ENCODE data around the gene KIAA0753. TPM values are rescaled to one million over a fixed set of nuclear protein-coding genes. Genes with fewer than 3 reads are reported as not detected.

KIAA0753 gene
- total RNA-seq, 1 experiment from 2014 or later: 18.3 TPM

- RAD21 ChIA-PET (ENCODE audit: low non-redundant PET in 1 of 2, low total read pairs in 2 of 2, uncharacterized antibody in 2 of 2, unreplicated experiment in 2 of 2): no interaction called here
- Histone ChIP-seq H3K79me2 (ENCODE audit: insufficient read depth, low read length) (no peaks in the 10 kb centered on the region), H4K20me1 (ENCODE audit: insufficient read depth) (no peaks in the 10 kb centered on the region), H3K9ac (ENCODE audit: low read length) (no peak overlapping the region), H3K27ac (ENCODE audit: low read depth, low read length) (no peak overlapping the region), H3K36me3 (ENCODE audit: control insufficient read depth in 1 of 2, insufficient read depth in 2 of 2, low read length in 2 of 2) (no peaks in the 10 kb centered on the region), H3K9me3 (ENCODE audit: control insufficient read depth in 1 of 2, insufficient read depth in 1 of 2, low read depth in 1 of 2, low read length in 2 of 2) (no peaks in the 10 kb centered on the region), H3K4me1 (ENCODE audit: control insufficient read depth in 1 of 2, insufficient read depth in 2 of 2, low read length in 2 of 2) (peaks cover 19 to 47% of the 10 kb centered on the region in 2 experiments), H2AFZ (ENCODE audit: low read depth, low read length, poor library complexity, severe bottlenecking) (no peak overlapping the region), H3K27me3 (ENCODE audit: insufficient read depth, low read length) (no peaks in the 10 kb centered on the region), H3K4me3 (replicated peaks in 1 of 2; ENCODE audit: low read depth in 1 of 2, low read length in 2 of 2) (no peak overlapping the region), H3K9me2 (ENCODE audit: insufficient read depth) (no peaks in the 10 kb centered on the region), H3K4me2 (ENCODE audit: low read length) (no peak overlapping the region)
- no peak for DNase-seq (ENCODE audit: low read depth, low spot score)
- TF ChIP-seq POLR2AphosphoS5 (IDR thresholded peaks at IDR 0.05; ENCODE audit: low read depth, low read length): no peak
- no peak for TF ChIP-seq CEBPB (IDR thresholded peaks at IDR 0.05; ENCODE audit: low read depth)
- TF ChIP-seq ATF3 (IDR thresholded peaks at IDR 0.05): no peak
- no peak for TF ChIP-seq SP1 (IDR thresholded peaks at IDR 0.05; ENCODE audit: low read depth)
- no peak for TF ChIP-seq MAX (IDR thresholded peaks at IDR 0.05)
- CTCF ChIA-PET: interaction anchor here (1.4 to 3.8 kb wide), 2 partner anchors 336 to 345 kb away, joined by 3 to 34 read pairs; partner anchors contain the start of gene RNASEK
- no peak for ATAC-seq
- BruUV-seq (replicated peaks): no TSS peak
- intact Hi-C loops (cut with micrococcal nuclease): no loop called here
- POLR2A ChIA-PET: no interaction called here
Measured at GRCh38 chr17:6668219-6668618, 27.7 kb upstream of the KIAA0753 start.

- ChIA-PET RAD21 (ENCODE audit: low non-redundant PET in 1 of 2, low total read pairs in 2 of 2, uncharacterized antibody in 2 of 2, unreplicated experiment in 2 of 2) (interaction anchor here (0.6 to 0.7 kb wide), 2 partner anchors 314 to 367 kb away, joined by 3 to 7 read pairs; no protein-coding TSS in a partner anchor), POLR2A (no interaction called here), CTCF (interaction anchor here (1.4 to 3.8 kb wide), 4 partner anchors 176 to 346 kb away, joined by 3 to 34 read pairs (median 12); partner anchors contain the start of gene RNASEK)
- H2AFZ ChIP-seq (ENCODE audit: low read depth, low read length, poor library complexity, severe bottlenecking): no peak overlapping the region
- no peak overlapping the region for H3K4me2 ChIP-seq (ENCODE audit: low read length)
- no peaks in the 10 kb centered on the region for H3K36me3 ChIP-seq (ENCODE audit: control insufficient read depth in 1 of 2, insufficient read depth in 2 of 2, low read length in 2 of 2)
- intact Hi-C loops (cut with micrococcal nuclease): loop anchor here (2.0 kb wide), 1 partner anchor 243 kb away; no protein-coding TSS in a partner anchor
- no peak overlapping the region for H3K4me3 ChIP-seq (replicated peaks in 1 of 2; ENCODE audit: low read depth in 1 of 2, low read length in 2 of 2)
- H3K27ac ChIP-seq (ENCODE audit: low read depth, low read length): no peak overlapping the region
- TF ChIP-seq MAX (IDR thresholded peaks at IDR 0.05) (no peak), ATF3 (IDR thresholded peaks at IDR 0.05) (no peak), TCF7L2 (IDR thresholded peaks at IDR 0.05; ENCODE audit: borderline replicate concordance, extremely low read depth, insufficient read depth, insufficient read length) (no peak), CTCF (IDR thresholded peaks at IDR 0.05 in 2 of 3, conservative IDR thresholded peaks at IDR 0.05 in 1 of 3; ENCODE audit: borderline replicate concordance in 1 of 3, insufficient read depth in 1 of 3, low read depth in 2 of 3, low read length in 2 of 3) (no peak), ZFX (IDR thresholded peaks at IDR 0.05) (no peak), EGR1 (IDR thresholded peaks at IDR 0.05; ENCODE audit: low read depth) (no peak), SRF (IDR thresholded peaks at IDR 0.05; ENCODE audit: low read depth) (no peak), POLR2A (IDR thresholded peaks at IDR 0.05; ENCODE audit: borderline replicate concordance, extremely low read depth, insufficient read depth, insufficient read length) (no peak), RAD21 (IDR thresholded peaks at IDR 0.05; ENCODE audit: low read depth) (no peak), SIN3A (IDR thresholded peaks at IDR 0.05; ENCODE audit: low read depth) (no peak)
- no peak overlapping the region for H3K9ac ChIP-seq (ENCODE audit: low read length)
- ATAC-seq: no peak
- no peaks in the 10 kb centered on the region for H3K9me3 ChIP-seq (ENCODE audit: control insufficient read depth in 1 of 2, insufficient read depth in 1 of 2, low read depth in 1 of 2, low read length in 2 of 2)
- BruUV-seq (replicated peaks): no TSS peak
- H3K27me3 ChIP-seq (ENCODE audit: insufficient read depth, low read length): no peaks in the 10 kb centered on the region
- no peaks in the 10 kb centered on the region for H4K20me1 ChIP-seq (ENCODE audit: insufficient read depth)
- peaks cover 19 to 47% of the 10 kb centered on the region in 2 experiments for H3K4me1 ChIP-seq (ENCODE audit: control insufficient read depth in 1 of 2, insufficient read depth in 2 of 2, low read length in 2 of 2)
- H3K9me2 ChIP-seq (ENCODE audit: insufficient read depth): no peaks in the 10 kb centered on the region
- H3K79me2 ChIP-seq (ENCODE audit: insufficient read depth, low read length): no peaks in the 10 kb centered on the region
- DNase-seq (ENCODE audit: low read depth, low spot score): no peak
Measured at GRCh38 chr17:6667516-6667915, 27.0 kb upstream of the KIAA0753 start.
